H9 (cell line): ENCODE data around the gene GPRC5D. TPM values are rescaled to one million over a fixed set of nuclear protein-coding genes. Genes with fewer than 3 reads are reported as not detected.

Source experiments
- DNase-seq: peaks from one replicate; pipeline ENCODE4 v3.0.0-alpha.2; 2017
- H2AFZ ChIP-seq: one replicate; pipeline ENCODE4 v1.6.1; 2013; ENCODE audit warnings: mild to moderate bottlenecking, low read length, control low read depth, moderate library complexity
- H2AK5ac ChIP-seq: 2 replicates; pipeline ENCODE4 v1.6.1; 2013; ENCODE audit warnings: low read length, control low read depth, mixed read lengths; ENCODE audit not compliant: insufficient read length
- H2BK120ac ChIP-seq: one replicate; pipeline ENCODE4 v1.6.1; 2013; ENCODE audit warnings: low read depth, mild to moderate bottlenecking, low read length, control low read depth, inconsistent platforms; ENCODE audit not compliant: poor library complexity, severe bottlenecking
- H2BK12ac ChIP-seq: 2 replicates; pipeline ENCODE4 v1.6.1; 2013; ENCODE audit warnings: low read length, control low read depth, mixed read lengths, low read depth; ENCODE audit not compliant: insufficient read length
- H2BK15ac ChIP-seq: 2 replicates; pipeline ENCODE4 v1.6.1; 2013; ENCODE audit warnings: low read depth, low read length, control low read depth
- H2BK20ac ChIP-seq: one replicate; pipeline ENCODE4 v1.6.1; 2013; ENCODE audit warnings: low read depth, mild to moderate bottlenecking, low read length, control low read depth, inconsistent platforms; ENCODE audit not compliant: poor library complexity, severe bottlenecking
- H2BK5ac ChIP-seq: 2 replicates; pipeline ENCODE4 v1.6.1; 2013; ENCODE audit warnings: low read length, control low read depth, mixed read lengths; ENCODE audit not compliant: insufficient read length
- H3K14ac ChIP-seq: 2 replicates; pipeline ENCODE4 v1.6.1; 2013; ENCODE audit warnings: low read length, control low read depth; ENCODE audit not compliant: insufficient read depth
- H3K18ac ChIP-seq: 2 replicates; pipeline ENCODE4 v1.6.1; 2013; ENCODE audit warnings: low read depth, mild to moderate bottlenecking, mixed read lengths, low read length, control low read depth; ENCODE audit not compliant: insufficient read length
- H3K23ac ChIP-seq: 2 replicates; pipeline ENCODE4 v1.6.1; 2013; ENCODE audit warnings: low read length, control low read depth, mixed read lengths, low read depth; ENCODE audit not compliant: insufficient read length
- H3K23me2 ChIP-seq: 2 replicates; pipeline ENCODE4 v1.6.1; 2013; ENCODE audit warnings: low read depth, mild to moderate bottlenecking, mixed read lengths, low read length, control low read depth; ENCODE audit not compliant: insufficient read length, poor library complexity, severe bottlenecking
- H3K27ac ChIP-seq: 2 replicates; pipeline ENCODE4 v1.5.1; 2013; ENCODE audit warnings: low read length, control low read depth, mixed read lengths, low read depth; ENCODE audit not compliant: insufficient read length
- H3K27me3 ChIP-seq: 2 replicates; pipeline ENCODE4 v1.6.1; 2013; ENCODE audit warnings: low read length, control low read depth, inconsistent platforms; ENCODE audit not compliant: insufficient read depth
- H3K4ac ChIP-seq: 2 replicates; pipeline ENCODE4 v1.6.1; 2013; ENCODE audit warnings: low read depth, mild to moderate bottlenecking, control low read depth, inconsistent platforms, low read length, moderate library complexity
- H3K4me1 ChIP-seq: 2 replicates; pipeline ENCODE4 v1.6.1; 2013; ENCODE audit warnings: low read length, control low read depth, inconsistent platforms; ENCODE audit not compliant: insufficient read depth
- H3K4me2 ChIP-seq: 2 replicates; pipeline ENCODE4 v1.6.1; 2013; ENCODE audit warnings: low read length, control low read depth, mixed read lengths; ENCODE audit not compliant: insufficient read length, insufficient read depth
- H3K56ac ChIP-seq: 2 replicates; pipeline ENCODE4 v1.6.1; 2013; ENCODE audit warnings: low read depth, mild to moderate bottlenecking, mixed read lengths, low read length, control low read depth; ENCODE audit not compliant: insufficient read length
- H3K79me1 ChIP-seq: 2 replicates; pipeline ENCODE4 v1.6.1; 2013; ENCODE audit warnings: low read depth, mild to moderate bottlenecking, moderate library complexity, low read length, control low read depth, inconsistent platforms; ENCODE audit not compliant: insufficient read depth, poor library complexity, severe bottlenecking
- H3K79me2 ChIP-seq: 2 replicates; pipeline ENCODE4 v1.6.1; 2013; ENCODE audit warnings: low read length, control low read depth, inconsistent platforms; ENCODE audit not compliant: insufficient read depth
- H3K9ac ChIP-seq: 2 replicates; pipeline ENCODE4 v1.6.1; 2013; ENCODE audit warnings: low read length, control low read depth, mixed read lengths; ENCODE audit not compliant: insufficient read length; ENCODE audit errors: extremely low read depth
- H3K9me3 ChIP-seq: one replicate; pipeline ENCODE4 v1.6.1; 2013; ENCODE audit warnings: low read depth, low read length, inconsistent platforms; ENCODE audit not compliant: control insufficient read depth
- H3T11ph ChIP-seq: one replicate; pipeline ENCODE4 v1.6.1; 2013; ENCODE audit warnings: mild to moderate bottlenecking, low read length, control low read depth, inconsistent platforms
- H4K20me1 ChIP-seq: one replicate; pipeline ENCODE4 v1.6.1; 2013; ENCODE audit not compliant: control insufficient read depth, insufficient read length, insufficient read depth
- H4K5ac ChIP-seq: 2 replicates; pipeline ENCODE4 v1.6.1; 2013; ENCODE audit warnings: low read depth, mild to moderate bottlenecking, mixed read lengths, low read length, control low read depth; ENCODE audit not compliant: insufficient read length
- H4K8ac ChIP-seq: replicated peaks from 2 replicates; pipeline ENCODE4 v1.6.1; 2013; ENCODE audit warnings: low read length, control low read depth, mixed read lengths, low read depth; ENCODE audit not compliant: insufficient read length
- H4K91ac ChIP-seq: 2 replicates; pipeline ENCODE4 v1.6.1; 2013; ENCODE audit warnings: low read depth, mild to moderate bottlenecking, moderate library complexity, mixed read lengths, low read length, control low read depth; ENCODE audit not compliant: insufficient read length
- H3K27ac Mint-ChIP-seq, 3 experiments: 2 replicates in 2 of 3; 3 replicates in 1 of 3; pipeline ENCODE4 v1.8.0; 2020 to 2021; ENCODE audit warnings: mixed read lengths in 3 of 3, mild to moderate bottlenecking in 1 of 3, moderate library complexity in 1 of 3
- H3K27me3 Mint-ChIP-seq: 2 replicates; pipeline ENCODE4 v1.8.0; 2021; ENCODE audit warnings: low read depth, mild to moderate bottlenecking, moderate library complexity, mixed read lengths
- H3K36me3 Mint-ChIP-seq, 3 experiments: 2 replicates in 2 of 3; 3 replicates in 1 of 3; pipeline ENCODE4 v1.8.0; 2020 to 2021; ENCODE audit warnings: low read depth in 3 of 3, mixed read lengths in 3 of 3; ENCODE audit not compliant: insufficient read depth in 1 of 3
- H3K4me1 Mint-ChIP-seq, 2 experiments: 2 replicates each; pipeline ENCODE4 v1.8.0; 2020; ENCODE audit warnings: mixed read lengths in 2 of 2
- H3K4me3 Mint-ChIP-seq, 2 experiments: 2 replicates in 1 of 2; 3 replicates in 1 of 2; pipeline ENCODE4 v1.8.0; 2020 to 2021; ENCODE audit warnings: mild to moderate bottlenecking in 2 of 2, mixed read lengths in 2 of 2, moderate library complexity in 1 of 2
- H3K9me3 Mint-ChIP-seq, 2 experiments: 2 replicates in 1 of 2; 3 replicates in 1 of 2; pipeline ENCODE4 v1.8.0; 2020; ENCODE audit warnings: mild to moderate bottlenecking in 2 of 2, mixed read lengths in 2 of 2, moderate library complexity in 1 of 2
- CTCF ChIP-seq: fragments of 200-600 bp; sonication (generic); conservative IDR thresholded peaks from 3 replicates; pipeline ENCODE4 v1.8.0; 2021; ENCODE audit warnings: antibody characterized with exemption, mild to moderate bottlenecking
- WGBS: extraction: QIAGEN DNeasy Blood & Tissue Kit; methylation state at CpG from one replicate; pipeline ENCODE4 v1.1.7; 2013; ENCODE audit warnings: missing lambda C conversion rate, low lambda C conversion rate, mixed read lengths; ENCODE audit not compliant: insufficient read length; ENCODE audit errors: extremely low coverage; 5-methylcytosine and 5-hydroxymethylcytosine counted together
- total RNA-seq: library from RNA; stranded (reverse); gene quantifications from 2 replicates; pipeline ENCODE4 v1.2.1, GENCODE V29; 2021

Gene GPRC5D
- total RNA-seq, 1 experiment from 2014 or later, result not detected

DNA sequence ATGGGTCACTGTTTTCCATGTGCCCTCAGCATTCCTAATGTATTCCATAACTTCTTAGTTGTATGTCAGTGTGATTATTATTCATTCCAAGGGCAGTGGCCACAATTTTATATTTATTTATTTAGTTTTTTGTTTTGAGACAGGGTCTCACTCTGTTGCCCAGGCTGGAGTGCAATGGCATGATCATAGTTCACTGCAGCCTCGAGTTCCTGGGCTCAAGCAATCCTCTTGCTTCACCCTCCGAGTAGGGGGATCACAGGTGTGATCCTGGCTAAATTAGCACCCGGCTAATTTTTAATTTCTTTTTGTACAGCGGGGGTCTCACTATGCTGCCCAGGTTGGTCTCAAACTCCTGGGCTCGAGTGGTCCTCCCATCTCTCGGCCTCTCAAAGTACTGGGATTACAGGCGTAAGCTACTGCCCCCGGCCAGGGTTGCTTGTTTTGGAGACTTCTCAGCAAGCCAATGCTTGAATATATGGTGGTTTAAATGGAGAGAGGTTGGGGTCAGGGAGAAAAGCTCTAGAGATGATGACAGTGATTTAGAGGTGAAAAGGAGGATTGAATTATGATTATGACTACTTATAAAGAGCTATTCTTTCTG, 53.0 kb downstream of the GPRC5D start:
- Histone ChIP-seq H3K9me3 (no peaks in the 10 kb centered on the region), H3K4me1 (no peaks in the 10 kb centered on the region), H2BK15ac (no peak overlapping the region), H4K91ac (no peak overlapping the region), H2BK5ac (no peak overlapping the region), H3K23ac (no peak overlapping the region), H2AFZ (no peak overlapping the region), H3K23me2 (no peaks in the 10 kb centered on the region), H2BK20ac (no peak overlapping the region), H3K79me1 (no peaks in the 10 kb centered on the region), H3K56ac (no peak overlapping the region), H3K14ac (no peak overlapping the region), H4K5ac (no peak overlapping the region), H4K20me1 (no peaks in the 10 kb centered on the region), H4K8ac (no peak overlapping the region), H3T11ph (no peak overlapping the region), H3K4ac (no peak overlapping the region), H3K9ac (no peak overlapping the region), H3K79me2 (no peaks in the 10 kb centered on the region), H3K4me2 (no peak overlapping the region), H3K27me3 (no peaks in the 10 kb centered on the region), H2AK5ac (no peak overlapping the region), H2BK12ac (no peak overlapping the region), H2BK120ac (no peak overlapping the region), H3K27ac (no peak overlapping the region), H3K18ac (no peak overlapping the region)
- H3K4me1 Mint-ChIP-seq, result 0 out of 4 replicates have a peak, but pooled peaks cover 0 to 2% of the 10 kb centered on the region in 2 experiments
- TF ChIP-seq CTCF, result no peak
- no peaks in the 10 kb centered on the region for H3K36me3 Mint-ChIP-seq
- no peaks in the 10 kb centered on the region; a peak in 1 of 5 replicates for H3K9me3 Mint-ChIP-seq
- DNase-seq, result no peak
- H3K27ac Mint-ChIP-seq, result no peak overlapping the region
- no peak overlapping the region for H3K4me3 Mint-ChIP-seq
- WGBS, result no CpG with 5 or more reads among the region's 8 CpGs
- peaks cover 2% of the 10 kb centered on the region for H3K27me3 Mint-ChIP-seq
